ENCODE data around the gene TRIM47.

DNA sequence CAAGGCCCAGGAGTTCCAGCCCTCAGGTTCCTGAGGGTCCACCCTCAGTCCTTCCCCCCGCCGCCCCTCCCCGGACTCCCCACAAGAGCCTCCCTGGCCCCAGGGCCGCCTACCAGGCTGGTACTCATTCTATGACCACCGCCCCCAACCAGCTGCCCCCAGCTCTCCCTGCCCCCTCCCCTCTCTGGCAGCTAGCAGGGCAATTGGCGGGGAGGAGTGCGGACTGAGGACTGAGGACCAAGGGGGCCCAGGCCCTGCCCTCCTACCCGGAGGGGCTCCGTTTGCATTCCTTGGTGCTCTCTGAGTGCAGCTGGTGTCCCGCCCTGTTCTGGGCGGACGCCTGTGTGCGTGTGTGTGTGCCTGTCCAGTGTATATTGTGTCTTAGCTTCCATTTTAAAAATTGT lies 53.2 kb downstream of the TRIM47 start:
- TF ChIP-seq, protein P1, sequence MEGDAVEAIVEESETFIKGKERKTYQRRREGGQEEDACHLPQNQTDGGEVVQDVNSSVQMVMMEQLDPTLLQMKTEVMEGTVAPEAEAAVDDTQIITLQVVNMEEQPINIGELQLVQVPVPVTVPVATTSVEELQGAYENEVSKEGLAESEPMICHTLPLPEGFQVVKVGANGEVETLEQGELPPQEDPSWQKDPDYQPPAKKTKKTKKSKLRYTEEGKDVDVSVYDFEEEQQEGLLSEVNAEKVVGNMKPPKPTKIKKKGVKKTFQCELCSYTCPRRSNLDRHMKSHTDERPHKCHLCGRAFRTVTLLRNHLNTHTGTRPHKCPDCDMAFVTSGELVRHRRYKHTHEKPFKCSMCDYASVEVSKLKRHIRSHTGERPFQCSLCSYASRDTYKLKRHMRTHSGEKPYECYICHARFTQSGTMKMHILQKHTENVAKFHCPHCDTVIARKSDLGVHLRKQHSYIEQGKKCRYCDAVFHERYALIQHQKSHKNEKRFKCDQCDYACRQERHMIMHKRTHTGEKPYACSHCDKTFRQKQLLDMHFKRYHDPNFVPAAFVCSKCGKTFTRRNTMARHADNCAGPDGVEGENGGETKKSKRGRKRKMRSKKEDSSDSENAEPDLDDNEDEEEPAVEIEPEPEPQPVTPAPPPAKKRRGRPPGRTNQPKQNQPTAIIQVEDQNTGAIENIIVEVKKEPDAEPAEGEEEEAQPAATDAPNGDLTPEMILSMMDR (IDR thresholded peaks at IDR 0.05) = no peak
- TF ChIP-seq ZFX (IDR thresholded peaks at IDR 0.05; ENCODE audit: borderline replicate concordance) = no peak
